PC-9 (cell line): ENCODE results near the gene SSNA1. TPM values are rescaled to one million over a fixed set of nuclear protein-coding genes. Genes with fewer than 3 reads are reported as not detected.

Experiments used
- BruUV-seq: library from RNA; stranded (reverse); fragments of 400-500 nt; replicated peaks from 2 replicates; lab custom pipeline; 2021; lab: Mats Ljungman, UMichigan
- CTCF ChIA-PET: fragments of 300-600 bp; sonication (Branson Sonifier 250); formaldehyde crosslinking; loops from one replicate; lab custom pipeline; 2022; ENCODE audit warnings: antibody characterized with exemption; lab: Charles Lee
- POLR2A ChIA-PET: fragments of 300-600 bp; sonication (Branson Sonifier 250); formaldehyde crosslinking; loops from one replicate; lab custom pipeline; 2022; ENCODE audit warnings: antibody characterized with exemption; ENCODE audit not compliant: unreplicated experiment; lab: Charles Lee
- DNase-seq, 2 experiments: peaks; one replicate each; pipeline versions ENCODE4 v3.0.0 to v3.0.0-alpha.2; 2015 to 2022; ENCODE audit warnings: mixed read lengths in 1 of 2
- H2AFZ ChIP-seq: fragments of 200-600 bp; sonication (generic); 2 replicates; pipeline ENCODE4 v1.8.1; 2017; ENCODE audit warnings: antibody characterized with exemption
- H3F3A ChIP-seq: fragments of 200-600 bp; sonication (generic); 2 replicates; pipeline ENCODE4 v1.8.1; 2017; ENCODE audit warnings: antibody characterized with exemption, mild to moderate bottlenecking, low read depth; ENCODE audit not compliant: insufficient read depth
- H3K27ac ChIP-seq: fragments of 200-600 bp; sonication (generic); 2 replicates; pipeline ENCODE4 v1.6.1; 2016; ENCODE audit warnings: mixed run types
- H3K27me3 ChIP-seq: fragments of 200-600 bp; sonication (generic); 2 replicates; pipeline ENCODE4 v1.6.1; 2016; ENCODE audit warnings: low read depth, mixed run types; ENCODE audit not compliant: insufficient read depth
- H3K36me3 ChIP-seq: fragments of 200-600 bp; sonication (generic); 2 replicates; pipeline ENCODE4 v1.6.1; 2016; ENCODE audit warnings: low read depth, mixed run types
- H3K4me1 ChIP-seq: fragments of 200-600 bp; sonication (generic); replicated peaks from 2 replicates; pipeline ENCODE4 v1.6.1; 2016; ENCODE audit warnings: mixed run types; ENCODE audit not compliant: insufficient read depth
- H3K4me2 ChIP-seq: fragments of 200-600 bp; sonication (generic); 2 replicates; pipeline ENCODE4 v1.6.1; 2017; ENCODE audit warnings: mixed run types
- H3K4me3 ChIP-seq: fragments of 200-600 bp; sonication (generic); 2 replicates; pipeline ENCODE4 v1.6.1; 2016; ENCODE audit warnings: mixed run types
- H3K79me2 ChIP-seq: fragments of 200-600 bp; sonication (generic); 2 replicates; pipeline ENCODE4 v1.6.1; 2017; ENCODE audit warnings: low read depth, mixed run types
- H3K9me2 ChIP-seq: fragments of 200-600 bp; sonication (generic); 2 replicates; pipeline ENCODE4 v1.8.1; 2017; ENCODE audit warnings: mild to moderate bottlenecking; ENCODE audit not compliant: insufficient read depth
- H3K9me3 ChIP-seq: fragments of 200-600 bp; sonication (generic); 2 replicates; pipeline ENCODE4 v1.8.1; 2016; ENCODE audit warnings: low read depth; ENCODE audit not compliant: insufficient read depth
- H4K20me1 ChIP-seq: fragments of 200-600 bp; sonication (generic); 2 replicates; pipeline ENCODE4 v1.8.1; 2017; ENCODE audit not compliant: insufficient read depth
- CTCF ChIP-seq: fragments of 200-600 bp; sonication (generic); conservative IDR thresholded peaks from 2 replicates; pipeline ENCODE4 v1.6.1; 2017; ENCODE audit warnings: mixed run types, antibody characterized with exemption, mild to moderate bottlenecking, moderate library complexity
- EZH2 ChIP-seq: fragments of 200-600 bp; sonication (generic); IDR thresholded peaks from 2 replicates; pipeline ENCODE4 v1.8.0; 2017; ENCODE audit warnings: antibody characterized with exemption, low read depth
- intact Hi-C: fragments of 100-400 bp; cut with micrococcal nuclease; formaldehyde crosslinking; loops from one replicate; pipeline ENCODE4 v1.10.0; 2022; ENCODE audit not compliant: unreplicated experiment
- total RNA-seq: library from RNA; stranded (reverse); gene quantifications from 2 replicates; pipeline ENCODE4 v1.2.3, GENCODE V29; 2021

The SSNA1 gene
- total RNA-seq, 1 experiment from 2014 or later, result 98.7 TPM

GRCh38 chr9:137236238-137236935 is 47.9 kb downstream of the SSNA1 start:
- BruUV-seq, result no TSS peak
- Histone ChIP-seq H3K9me3 (no peaks in the 10 kb centered on the region), H3K27me3 (no peaks in the 10 kb centered on the region), H3K4me2 (no peak overlapping the region), H3K4me1 (peaks cover 25% of the 10 kb centered on the region), H4K20me1 (no peaks in the 10 kb centered on the region; the same call in 1 of the 2 replicates), H3K9me2 (no peaks in the 10 kb centered on the region), H3K4me3 (no peak overlapping the region), H3K36me3 (no peaks in the 10 kb centered on the region), H3K27ac (no peak overlapping the region), H3K79me2 (peaks cover 30% of the 10 kb centered on the region), H3F3A (peaks cover 8% of the 10 kb centered on the region), H2AFZ (no peak overlapping the region)
- intact Hi-C loops, result no loop called here
- POLR2A ChIA-PET, result interaction anchor here (0.6 to 0.8 kb wide), 7 partner anchors 13 to 479 kb away, joined by 3 to 15 read pairs (median 4); partner anchors contain the start of gene NRARP
- CTCF ChIA-PET, result interaction anchor here (0.6 to 1.8 kb wide), 23 partner anchors 9 to 459 kb away, joined by 3 to 13 read pairs (median 4); partner anchors contain the start of genes NELFB, RNF224, TOR4A and TPRN
- TF ChIP-seq CTCF (peak; percentile 97), EZH2 (no peak)
- peak; percentile 58 to 88 for DNase-seq

- BruUV-seq, result no TSS peak
Measured at GRCh38 chr9:137236936-137237421, 48.5 kb downstream of the SSNA1 start.

More at GRCh38 chr9:137236936-137237421, 48.5 kb downstream of the SSNA1 start:
- ChIA-PET POLR2A (interaction anchor here (0.6 to 0.8 kb wide), 5 partner anchors 34 to 479 kb away, joined by 3 to 15 read pairs (median 7); no protein-coding TSS in a partner anchor), CTCF (interaction anchor here (0.6 to 1.8 kb wide), 22 partner anchors 10 to 459 kb away, joined by 3 to 13 read pairs (median 4); partner anchors contain the start of genes NELFB, RNF224, TOR4A and TPRN)
- no peak for TF ChIP-seq CTCF
- TF ChIP-seq EZH2, result no peak
- intact Hi-C loops, result no loop called here
- H3K27ac ChIP-seq, result no peak overlapping the region
- no peaks in the 10 kb centered on the region for H3K27me3 ChIP-seq
- H3K36me3 ChIP-seq, result 0 out of 2 replicates have a peak, but pooled peaks cover 4% of the 10 kb centered on the region
- no peak overlapping the region for H3K4me3 ChIP-seq
- no peak overlapping the region for H3K4me2 ChIP-seq
- DNase-seq, result no peak
- peaks cover 4% of the 10 kb centered on the region for H4K20me1 ChIP-seq
- H3K4me1 ChIP-seq, result peaks cover 25% of the 10 kb centered on the region
- no peaks in the 10 kb centered on the region for H3K9me3 ChIP-seq
- peaks cover 34% of the 10 kb centered on the region for H3K79me2 ChIP-seq
- H3F3A ChIP-seq, result peaks cover 12% of the 10 kb centered on the region
- H3K9me2 ChIP-seq, result no peaks in the 10 kb centered on the region
- H2AFZ ChIP-seq, result no peak overlapping the region
